ENCODE measurements around the gene DIAPH3. TPM values are rescaled to one million over a fixed set of nuclear protein-coding genes. Genes with fewer than 3 reads are reported as not detected.

DIAPH3 gene
- polyA plus RNA-seq, 1 donor from 2014 or later: 0.37 TPM

DNA sequence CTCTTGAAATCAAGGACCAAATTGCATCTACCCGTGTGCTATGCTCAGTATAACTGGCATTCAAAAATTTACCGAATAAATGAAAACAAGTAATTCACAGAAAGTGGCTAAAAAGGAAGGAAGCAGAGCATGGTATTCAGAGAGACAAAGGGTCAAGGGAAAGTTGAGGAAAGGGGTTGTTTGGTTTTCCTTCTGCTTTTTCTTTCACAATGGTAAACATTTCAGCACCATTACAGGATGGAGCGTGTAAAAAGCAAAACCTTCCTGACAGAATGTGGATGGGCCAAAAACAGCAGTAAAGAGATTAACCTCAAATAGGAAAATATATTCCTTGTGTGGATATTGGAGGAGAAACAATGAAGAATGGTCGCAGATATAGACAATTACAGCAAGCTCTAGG, 14.8 kb downstream of the DIAPH3 start:
- H3K36me3 ChIP-seq (ENCODE audit: insufficient read depth, low read length): no peaks in the 10 kb centered on the region
- H3K9me3 ChIP-seq (ENCODE audit: low read length): no peaks in the 10 kb centered on the region
- H3K9ac ChIP-seq (ENCODE audit: low read length): no peak overlapping the region
- no peak overlapping the region for H3K4me2 ChIP-seq (ENCODE audit: low read length)
- H3K27ac ChIP-seq (ENCODE audit: low read length): no peak overlapping the region
- no peaks in the 10 kb centered on the region for H3K79me2 ChIP-seq (replicated peaks; ENCODE audit: insufficient read depth, low read length)
- H3K4me3 ChIP-seq (ENCODE audit: low read length): no peak overlapping the region
- H4K20me1 ChIP-seq (ENCODE audit: insufficient read depth): no peaks in the 10 kb centered on the region
- H3K27me3 ChIP-seq (ENCODE audit: insufficient read depth, low read depth, low read length): no peaks in the 10 kb centered on the region
- TF ChIP-seq, protein P1, sequence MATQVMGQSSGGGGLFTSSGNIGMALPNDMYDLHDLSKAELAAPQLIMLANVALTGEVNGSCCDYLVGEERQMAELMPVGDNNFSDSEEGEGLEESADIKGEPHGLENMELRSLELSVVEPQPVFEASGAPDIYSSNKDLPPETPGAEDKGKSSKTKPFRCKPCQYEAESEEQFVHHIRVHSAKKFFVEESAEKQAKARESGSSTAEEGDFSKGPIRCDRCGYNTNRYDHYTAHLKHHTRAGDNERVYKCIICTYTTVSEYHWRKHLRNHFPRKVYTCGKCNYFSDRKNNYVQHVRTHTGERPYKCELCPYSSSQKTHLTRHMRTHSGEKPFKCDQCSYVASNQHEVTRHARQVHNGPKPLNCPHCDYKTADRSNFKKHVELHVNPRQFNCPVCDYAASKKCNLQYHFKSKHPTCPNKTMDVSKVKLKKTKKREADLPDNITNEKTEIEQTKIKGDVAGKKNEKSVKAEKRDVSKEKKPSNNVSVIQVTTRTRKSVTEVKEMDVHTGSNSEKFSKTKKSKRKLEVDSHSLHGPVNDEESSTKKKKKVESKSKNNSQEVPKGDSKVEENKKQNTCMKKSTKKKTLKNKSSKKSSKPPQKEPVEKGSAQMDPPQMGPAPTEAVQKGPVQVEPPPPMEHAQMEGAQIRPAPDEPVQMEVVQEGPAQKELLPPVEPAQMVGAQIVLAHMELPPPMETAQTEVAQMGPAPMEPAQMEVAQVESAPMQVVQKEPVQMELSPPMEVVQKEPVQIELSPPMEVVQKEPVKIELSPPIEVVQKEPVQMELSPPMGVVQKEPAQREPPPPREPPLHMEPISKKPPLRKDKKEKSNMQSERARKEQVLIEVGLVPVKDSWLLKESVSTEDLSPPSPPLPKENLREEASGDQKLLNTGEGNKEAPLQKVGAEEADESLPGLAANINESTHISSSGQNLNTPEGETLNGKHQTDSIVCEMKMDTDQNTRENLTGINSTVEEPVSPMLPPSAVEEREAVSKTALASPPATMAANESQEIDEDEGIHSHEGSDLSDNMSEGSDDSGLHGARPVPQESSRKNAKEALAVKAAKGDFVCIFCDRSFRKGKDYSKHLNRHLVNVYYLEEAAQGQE (IDR thresholded peaks at IDR 0.05; ENCODE audit: borderline replicate concordance): no peak
- TF ChIP-seq, protein P2, sequence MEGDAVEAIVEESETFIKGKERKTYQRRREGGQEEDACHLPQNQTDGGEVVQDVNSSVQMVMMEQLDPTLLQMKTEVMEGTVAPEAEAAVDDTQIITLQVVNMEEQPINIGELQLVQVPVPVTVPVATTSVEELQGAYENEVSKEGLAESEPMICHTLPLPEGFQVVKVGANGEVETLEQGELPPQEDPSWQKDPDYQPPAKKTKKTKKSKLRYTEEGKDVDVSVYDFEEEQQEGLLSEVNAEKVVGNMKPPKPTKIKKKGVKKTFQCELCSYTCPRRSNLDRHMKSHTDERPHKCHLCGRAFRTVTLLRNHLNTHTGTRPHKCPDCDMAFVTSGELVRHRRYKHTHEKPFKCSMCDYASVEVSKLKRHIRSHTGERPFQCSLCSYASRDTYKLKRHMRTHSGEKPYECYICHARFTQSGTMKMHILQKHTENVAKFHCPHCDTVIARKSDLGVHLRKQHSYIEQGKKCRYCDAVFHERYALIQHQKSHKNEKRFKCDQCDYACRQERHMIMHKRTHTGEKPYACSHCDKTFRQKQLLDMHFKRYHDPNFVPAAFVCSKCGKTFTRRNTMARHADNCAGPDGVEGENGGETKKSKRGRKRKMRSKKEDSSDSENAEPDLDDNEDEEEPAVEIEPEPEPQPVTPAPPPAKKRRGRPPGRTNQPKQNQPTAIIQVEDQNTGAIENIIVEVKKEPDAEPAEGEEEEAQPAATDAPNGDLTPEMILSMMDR (IDR thresholded peaks at IDR 0.05; ENCODE audit: poor library complexity, severe bottlenecking): no peak
- TF ChIP-seq POLR2AphosphoS5 (IDR thresholded peaks at IDR 0.05) (no peak), RAD21 (conservative IDR thresholded peaks at IDR 0.05) (no peak), MXI1 (conservative IDR thresholded peaks at IDR 0.05; ENCODE audit: poor library complexity, severe bottlenecking) (no peak)
- H2AFZ ChIP-seq (ENCODE audit: low read depth, low read length): no peak overlapping the region
- H3F3A ChIP-seq (ENCODE audit: insufficient read depth, low read length, poor library complexity, severe bottlenecking): no peaks in the 10 kb centered on the region
- no peaks in the 10 kb centered on the region for H3K9me2 ChIP-seq (ENCODE audit: insufficient read depth, low read length)

DNA sequence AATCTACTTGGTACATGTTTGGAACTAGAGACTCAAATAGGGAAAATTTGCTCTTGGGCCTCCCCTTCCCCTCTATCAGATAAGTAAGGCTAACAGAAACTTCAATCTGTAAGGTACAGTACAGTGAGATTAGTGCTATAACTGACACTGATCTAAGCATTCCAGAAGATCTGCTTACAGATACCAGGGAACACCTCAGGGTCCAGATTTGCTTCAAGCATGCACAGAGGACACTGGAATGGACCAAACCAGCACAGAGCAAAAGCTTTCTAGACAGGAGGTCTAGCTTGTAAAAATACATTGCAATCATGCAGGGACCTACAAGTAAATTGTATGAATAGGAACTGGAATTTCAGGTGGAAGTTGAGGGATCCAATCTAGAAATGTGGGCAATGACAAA, 16.4 kb downstream of the DIAPH3 start:
- Histone ChIP-seq H3K36me3 (ENCODE audit: insufficient read depth, low read length) (no peaks in the 10 kb centered on the region), H3K79me2 (replicated peaks; ENCODE audit: insufficient read depth, low read length) (no peaks in the 10 kb centered on the region), H3K9ac (ENCODE audit: low read length) (no peak overlapping the region), H2AFZ (ENCODE audit: low read depth, low read length) (no peak overlapping the region), H3K27me3 (ENCODE audit: insufficient read depth, low read depth, low read length) (no peaks in the 10 kb centered on the region), H4K20me1 (ENCODE audit: insufficient read depth) (no peaks in the 10 kb centered on the region), H3K9me2 (ENCODE audit: insufficient read depth, low read length) (no peaks in the 10 kb centered on the region), H3K27ac (ENCODE audit: low read length) (no peak overlapping the region), H3K4me3 (ENCODE audit: low read length) (no peak overlapping the region), H3K4me2 (ENCODE audit: low read length) (no peak overlapping the region), H3K9me3 (ENCODE audit: low read length) (no peaks in the 10 kb centered on the region), H3F3A (ENCODE audit: insufficient read depth, low read length, poor library complexity, severe bottlenecking) (no peaks in the 10 kb centered on the region)
- no peak for TF ChIP-seq MXI1 (conservative IDR thresholded peaks at IDR 0.05; ENCODE audit: poor library complexity, severe bottlenecking)
- no peak for TF ChIP-seq RAD21 (conservative IDR thresholded peaks at IDR 0.05)
- no peak for TF ChIP-seq EZH2 (IDR thresholded peaks at IDR 0.05; ENCODE audit: borderline replicate concordance, insufficient read depth, low read length, poor library complexity, severe bottlenecking)
- TF ChIP-seq TAF1 (IDR thresholded peaks at IDR 0.05; ENCODE audit: low read depth): no peak
- TF ChIP-seq SMC3 (conservative IDR thresholded peaks at IDR 0.05; ENCODE audit: poor library complexity): no peak
- TF ChIP-seq POLR2AphosphoS5 (IDR thresholded peaks at IDR 0.05): no peak
- TF ChIP-seq, protein P1 (IDR thresholded peaks at IDR 0.05; ENCODE audit: borderline replicate concordance): no peak
- TF ChIP-seq, protein P2 (IDR thresholded peaks at IDR 0.05; ENCODE audit: poor library complexity, severe bottlenecking): no peak
- no peak for TF ChIP-seq EP300 (conservative IDR thresholded peaks at IDR 0.05; ENCODE audit: poor library complexity, severe bottlenecking)
